Measurements from ENCODE around the gene SDE2.
"Not testable (repeated sequence)": the region's sequence is repeated elsewhere in the genome, so short reads cannot be mapped to it uniquely, and the experiment has no call there.

SDE2 gene

DNA sequence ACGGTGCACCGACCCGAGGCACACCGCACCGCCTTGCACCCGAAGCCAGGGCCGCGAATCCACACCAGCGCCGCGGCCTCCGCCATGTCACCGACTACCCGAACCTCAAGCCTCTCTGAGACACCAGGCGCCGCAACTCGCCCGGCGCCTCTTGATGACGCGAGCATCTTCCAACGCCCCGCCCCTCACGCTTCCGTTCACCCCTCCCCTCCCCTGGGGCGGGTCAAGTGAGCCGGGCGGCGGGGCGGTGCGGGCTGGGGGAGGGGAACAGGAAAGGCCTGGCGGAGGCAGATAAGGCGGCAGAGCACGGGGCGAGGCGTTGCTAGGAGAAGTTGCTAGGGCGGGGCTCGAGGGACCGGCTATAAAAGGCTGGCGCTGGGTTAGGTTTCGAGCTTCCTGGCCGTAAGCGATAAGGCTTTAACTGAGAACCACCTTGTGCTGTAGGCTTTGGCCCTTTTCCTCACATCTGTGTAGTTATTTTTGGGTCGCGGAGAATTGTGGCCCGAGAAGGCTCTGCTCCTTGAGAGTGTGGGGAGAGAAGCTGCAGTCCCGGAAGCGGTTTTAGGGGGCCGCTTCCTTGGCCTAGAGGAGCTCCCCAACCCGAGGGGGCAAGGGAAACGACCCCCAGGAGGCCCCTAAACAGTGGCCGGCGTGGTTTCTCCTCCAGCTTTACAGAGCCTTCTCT, at the start of gene SDE2:
Gene SDE2 (minus strand): TSS at position 117 of the 685 bp plus-strand sequence. CDS start 31 bp downstream, at position 86.
- DNase-seq (ENCODE audit: low spot score), result peak; percentile 99

- DNase-seq (ENCODE audit: low spot score), result no peak
These were observed 49.7 kb upstream of the SDE2 start for GRCh38 chr1:226048886-226049285.

DNA sequence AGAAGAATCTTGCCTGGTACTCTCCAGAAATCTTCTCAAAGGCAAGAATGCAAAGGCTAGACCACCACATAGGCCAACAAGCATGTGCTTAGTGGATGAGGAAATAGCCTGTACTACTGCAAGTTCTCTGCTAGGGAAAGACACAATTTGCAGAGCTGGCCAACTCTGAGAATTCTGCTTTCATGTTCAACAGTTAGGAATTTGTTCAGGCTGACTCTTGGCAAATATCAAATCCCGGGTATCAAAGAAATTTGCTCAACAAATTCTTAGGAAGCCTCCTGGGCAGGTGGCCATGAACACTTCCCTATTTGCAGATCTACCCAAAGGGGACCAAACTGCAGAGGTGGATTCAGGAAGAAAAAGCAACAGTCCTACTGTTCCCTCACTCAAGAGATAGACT, 48.4 kb upstream of the SDE2 start:
- DNase-seq (ENCODE audit: low spot score), result no peak

DNA sequence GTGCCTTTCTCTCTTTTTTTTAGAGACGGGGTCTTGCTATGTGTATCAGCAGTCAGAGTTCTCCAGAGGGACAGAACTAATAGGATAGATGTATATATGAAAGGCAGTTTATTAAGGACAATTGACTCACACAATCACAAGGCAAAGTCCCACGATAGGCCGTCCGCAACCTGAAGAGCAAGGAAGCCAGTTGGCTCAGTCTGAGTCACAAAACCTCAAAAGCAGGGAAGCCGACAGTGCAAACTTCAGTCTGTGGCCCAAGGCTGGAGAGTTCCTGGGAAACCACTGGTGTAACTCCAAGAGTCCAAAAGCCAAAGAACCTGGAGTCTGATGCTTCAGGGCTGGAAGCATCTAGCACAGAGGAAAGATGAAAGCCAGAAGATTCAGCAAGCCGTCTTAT, 47.1 kb upstream of the SDE2 start:
- DNase-seq (ENCODE audit: low spot score), result no peak

GRCh38 chr1:226044514-226045101, 45.5 kb upstream of the SDE2 start:
- DNase-seq (ENCODE audit: low spot score), result no peak

DNA sequence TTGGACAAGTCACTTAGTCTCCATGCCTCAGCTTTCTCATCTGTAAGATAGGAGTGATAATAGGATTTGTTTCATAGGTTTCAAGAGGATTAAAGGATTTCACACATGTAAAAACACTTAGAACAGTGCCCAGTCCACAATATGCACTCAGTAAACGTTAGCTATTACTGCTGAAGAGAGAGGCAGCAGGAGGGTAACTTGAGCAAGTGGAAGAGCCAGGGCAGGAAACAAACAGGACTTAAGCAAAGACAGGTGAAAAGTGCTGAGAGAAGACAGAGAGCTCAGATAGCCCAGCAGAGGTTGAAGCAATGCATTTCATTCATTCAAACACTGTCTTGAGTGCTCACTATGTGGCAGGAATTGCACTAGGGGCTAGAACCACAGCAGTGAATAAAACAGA, 42.3 kb upstream of the SDE2 start:
- no peak for DNase-seq (ENCODE audit: low spot score)

DNA sequence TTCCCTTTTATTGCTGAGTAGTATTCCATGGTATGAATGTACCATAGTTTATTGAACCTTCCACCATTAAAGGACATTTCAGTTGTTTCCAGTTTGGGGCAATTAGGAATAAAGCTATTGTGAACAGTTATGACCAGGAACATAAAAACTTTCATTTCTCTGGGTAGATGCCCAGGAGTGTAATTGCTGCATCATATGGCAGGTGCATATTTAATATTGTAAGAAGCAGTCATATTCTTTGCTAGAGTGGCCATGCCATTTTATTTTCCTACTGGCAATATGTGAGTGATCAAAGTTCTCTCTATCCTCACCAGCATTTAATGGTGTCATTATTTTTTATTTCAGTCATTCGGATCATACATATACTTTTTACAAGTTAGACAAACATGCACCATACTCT, 39.5 kb upstream of the SDE2 start:
- DNase-seq (ENCODE audit: low spot score), result no peak

DNA sequence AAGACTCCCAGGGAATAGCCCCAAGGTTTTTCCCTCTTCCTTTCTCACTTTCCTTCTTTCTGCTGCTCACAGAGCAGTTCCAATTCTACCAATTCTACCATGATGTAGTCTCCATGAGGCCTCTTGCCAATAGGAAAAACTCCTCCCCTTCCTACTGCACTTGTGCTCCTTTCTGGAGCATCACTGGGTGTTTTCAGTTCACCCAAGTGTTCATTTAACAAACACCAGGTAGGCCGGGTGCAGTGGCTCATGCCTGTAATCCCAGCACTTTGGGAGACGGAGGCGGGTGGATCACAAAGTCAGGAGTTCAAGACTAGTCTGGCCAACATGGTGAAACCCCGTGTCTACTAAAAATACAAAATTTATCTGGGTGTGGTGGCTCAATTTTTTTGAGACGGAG, 36.8 kb upstream of the SDE2 start:
- DNase-seq (ENCODE audit: low spot score), result no peak

DNA sequence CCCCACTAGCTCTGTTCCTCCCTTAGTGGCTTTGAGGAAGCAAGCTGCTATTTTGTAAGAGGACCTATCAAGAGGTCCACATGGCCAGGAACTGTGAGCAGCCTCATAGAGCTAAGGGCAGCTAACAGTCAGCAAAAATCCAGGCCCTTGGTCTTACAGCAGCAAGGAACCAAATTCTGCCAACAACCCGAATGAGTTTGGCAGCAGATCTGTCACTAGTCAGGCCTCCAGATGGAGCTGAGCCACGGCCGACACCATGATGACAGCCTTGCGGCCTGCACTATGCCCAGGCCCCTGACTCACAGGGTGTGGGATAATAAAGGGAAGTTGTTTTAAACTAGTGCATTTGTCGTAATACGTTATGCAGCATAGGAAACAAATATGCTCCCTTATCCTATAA, 35.3 kb upstream of the SDE2 start:
- DNase-seq (ENCODE audit: low spot score), result peak; percentile 70

GRCh38 chr1:226033991-226034390, 34.8 kb upstream of the SDE2 start:
- DNase-seq (ENCODE audit: low spot score), result no peak

- no peak for DNase-seq (ENCODE audit: low spot score)
These were observed 34.4 kb upstream of the SDE2 start for GRCh38 chr1:226033582-226033981.

- DNase-seq (ENCODE audit: low spot score), result no peak
These were observed 30.6 kb upstream of the SDE2 start for GRCh38 chr1:226029568-226030225.

DNA sequence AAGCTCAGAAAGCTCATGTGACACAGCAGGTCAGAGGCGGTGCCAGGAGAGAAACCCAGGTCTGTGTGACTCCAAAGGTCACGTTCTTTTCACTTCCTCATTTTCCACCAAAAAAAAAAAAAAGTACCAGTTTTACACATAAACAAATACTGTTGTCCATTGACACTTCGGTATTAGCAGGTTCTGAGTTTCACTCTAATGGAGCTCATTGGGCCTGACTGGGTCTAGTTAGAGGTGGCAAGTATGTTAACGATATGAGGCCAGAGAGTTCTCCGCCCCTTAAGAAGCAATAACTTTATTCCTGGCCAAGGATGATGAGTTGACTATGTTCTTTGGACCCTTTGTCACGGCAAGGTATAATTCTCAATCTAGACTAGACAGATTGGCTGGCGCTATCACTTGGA, 30.0 kb upstream of the SDE2 start:
- DNase-seq (ENCODE audit: low spot score), result no peak

DNA sequence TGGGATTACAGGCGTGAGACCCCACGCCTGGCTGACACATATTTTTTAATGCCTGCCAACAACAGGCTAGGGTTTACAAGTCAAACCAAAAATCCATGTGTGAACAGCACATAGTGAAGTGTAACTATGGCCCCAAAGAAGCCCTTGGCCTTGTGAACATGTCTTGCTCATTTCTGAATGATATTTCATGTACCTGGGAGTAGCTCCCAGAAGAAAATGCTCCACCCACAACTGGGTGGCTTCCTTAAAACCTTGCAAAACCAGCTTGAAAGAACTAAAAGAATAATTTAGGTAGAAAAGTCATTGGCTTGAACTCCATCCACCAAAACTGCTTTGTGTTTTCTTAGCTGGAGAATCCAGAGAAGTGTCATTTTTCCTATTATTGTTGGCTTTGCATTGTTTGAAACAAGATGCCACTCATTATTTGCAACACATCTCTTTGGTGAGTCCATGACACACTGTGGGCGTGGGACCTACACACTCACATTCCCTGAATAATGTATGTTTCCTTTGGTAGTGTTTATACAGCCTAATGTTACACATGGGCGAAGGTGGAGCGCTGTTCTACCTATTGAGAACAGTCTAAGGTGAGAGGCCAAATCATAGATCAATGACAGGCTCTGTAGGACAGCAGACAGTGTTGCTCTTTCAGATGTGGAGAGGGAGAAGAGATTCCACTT, 28.5 kb upstream of the SDE2 start:
- DNase-seq (ENCODE audit: low spot score), result no peak

DNA sequence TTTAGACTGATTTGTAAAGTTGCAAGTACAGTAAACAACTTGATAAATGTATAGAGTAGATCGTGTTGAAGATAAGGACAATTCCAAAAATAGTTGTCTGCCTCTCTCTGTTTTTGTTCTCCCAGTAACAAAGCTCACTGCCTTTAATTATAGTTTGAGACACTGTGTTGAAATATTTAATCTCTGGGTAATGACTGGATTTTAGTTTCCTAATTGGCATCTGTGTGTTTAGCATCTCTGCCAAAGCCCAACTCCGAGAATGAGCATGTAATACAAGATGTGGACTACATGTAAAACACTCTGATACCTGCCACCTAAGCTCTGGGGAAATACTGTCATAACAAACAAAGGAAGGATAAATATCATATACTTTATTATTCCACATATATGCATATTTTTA, 27.7 kb upstream of the SDE2 start:
- DNase-seq (ENCODE audit: low spot score), result no peak

- no peak for DNase-seq (ENCODE audit: low spot score)
These were observed 24.6 kb upstream of the SDE2 start for GRCh38 chr1:226023735-226024134.

DNA sequence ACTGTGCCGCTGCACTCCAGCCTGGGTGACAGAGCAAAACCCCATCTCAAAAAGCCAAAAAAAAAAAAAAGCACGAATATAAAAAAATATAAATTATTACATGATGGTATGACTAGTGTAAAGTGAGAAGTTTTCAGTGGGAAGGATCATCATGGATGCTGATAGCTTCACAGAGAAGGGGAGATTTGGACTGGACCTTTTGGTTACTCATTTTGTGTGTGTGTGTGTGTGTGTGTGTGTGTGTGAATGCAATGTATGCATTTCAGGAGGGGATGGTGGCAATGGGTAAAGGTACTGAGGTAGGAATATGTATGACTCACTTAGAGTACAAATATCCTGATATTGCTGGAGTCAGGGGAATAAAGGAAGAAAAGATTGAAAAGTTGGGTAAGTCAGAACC, 22.7 kb upstream of the SDE2 start:
- DNase-seq (ENCODE audit: low spot score), result no peak

GRCh38 chr1:226021401-226021800, 22.3 kb upstream of the SDE2 start:
- no peak for DNase-seq (ENCODE audit: low spot score)

DNA sequence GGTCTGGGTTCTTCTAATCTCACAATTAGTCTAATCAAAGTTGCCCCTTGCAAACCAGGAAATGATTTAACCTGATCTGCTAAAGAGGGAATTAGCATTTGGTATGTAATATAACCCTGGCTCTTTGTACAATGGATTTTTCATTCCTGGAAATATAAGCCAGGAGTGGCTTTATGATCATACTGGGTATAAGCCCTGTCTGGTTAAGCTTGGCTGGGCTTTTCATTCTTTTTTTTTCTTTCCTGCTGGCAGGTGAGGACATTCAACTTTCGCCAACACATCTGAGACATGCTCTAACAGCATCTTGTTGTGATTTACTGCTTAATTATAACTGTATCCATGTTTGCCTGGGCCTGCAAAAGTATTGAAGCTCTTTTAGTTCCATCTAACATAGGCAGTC, 20.4 kb upstream of the SDE2 start:
- no peak for DNase-seq (ENCODE audit: low spot score)

GRCh38 chr1:226017070-226017469, 17.9 kb upstream of the SDE2 start:
- no peak for DNase-seq (ENCODE audit: low spot score)

- no peak for DNase-seq (ENCODE audit: low spot score)
These were observed 10.5 kb upstream of the SDE2 start for GRCh38 chr1:226009650-226010044.

GRCh38 chr1:226007126-226007892, 8.2 kb upstream of the SDE2 start:
- DNase-seq (ENCODE audit: low spot score), result not testable (repeated sequence)
